ENCODE data around the gene LIPA. TPM values are rescaled to one million over a fixed set of nuclear protein-coding genes. Genes with fewer than 3 reads are reported as not detected.

Gene LIPA
- 46.7 and 60.7 TPM in 2 replicates for total RNA-seq

DNA sequence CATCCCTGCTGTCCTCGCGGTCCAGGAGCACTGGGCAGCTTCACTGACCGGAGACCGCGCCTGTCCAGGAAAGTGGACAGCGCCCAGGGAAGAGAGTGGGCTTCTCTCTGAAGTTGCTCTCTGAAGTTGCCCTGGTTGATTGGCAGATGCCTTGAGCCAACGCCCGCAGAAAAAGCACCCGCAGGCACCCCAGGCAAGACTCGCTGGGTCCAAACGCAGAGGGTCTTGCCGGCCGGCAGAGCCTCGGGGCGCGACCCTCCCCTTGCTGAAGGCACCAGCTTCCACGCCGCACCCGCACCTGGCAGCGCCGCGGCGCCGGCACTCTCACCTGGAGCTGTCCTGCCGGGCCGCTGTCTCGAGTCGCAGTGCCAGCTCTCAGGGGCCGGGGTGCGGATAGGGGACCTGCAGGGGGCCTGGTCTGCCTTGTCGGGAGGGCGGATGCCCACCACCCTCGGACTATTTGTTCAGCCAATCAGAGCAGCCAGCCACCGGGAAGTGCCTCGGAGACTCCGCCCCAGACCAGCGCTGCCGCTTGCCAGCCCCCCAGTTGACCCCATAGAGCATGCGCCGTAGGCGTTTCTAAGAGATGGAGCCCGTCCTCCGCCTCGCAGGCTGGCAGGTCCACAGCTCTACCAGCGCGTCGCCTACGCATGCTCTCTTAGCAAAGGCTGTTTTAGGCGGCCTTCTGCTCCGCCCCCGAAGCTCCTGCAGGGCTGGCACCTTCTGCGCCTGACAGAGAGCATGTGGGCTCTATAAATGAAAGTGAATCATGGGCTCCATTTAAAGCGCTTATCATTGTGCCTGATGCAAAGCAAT, at the start of gene LIPA:
TSS of gene LIPA (minus strand) at position 367 of the 816 bp plus-strand sequence. CDS start 4,127 bp downstream, outside the sequence.
- Histone ChIP-seq H3K27me3 (ENCODE audit: insufficient read depth, low read length) (no peaks in the 10 kb centered on the region), H3K79me2 (ENCODE audit: insufficient read depth, low read length) (peaks cover 20% of the 10 kb centered on the region), H2AFZ (ENCODE audit: low read length) (peak within 1 kb of the TSS; percentile 96), H3K4me2 (ENCODE audit: insufficient read depth, low read length) (peak within 1 kb of the TSS; percentile 91), H3K9me3 (ENCODE audit: low read depth, low read length) (no peaks in the 10 kb centered on the region), H3K4me3 (ENCODE audit: insufficient read depth, low read length) (peak within 1 kb of the TSS; percentile 93), H3K4me1 (ENCODE audit: insufficient read depth, low read length) (peaks cover 11% of the 10 kb centered on the region), H3K36me3 (ENCODE audit: insufficient read depth, low read length) (no peaks in the 10 kb centered on the region), H3K27ac (ENCODE audit: low read depth, low read length) (peak within 1 kb of the TSS; percentile 7), H4K20me1 (ENCODE audit: insufficient read depth, low read length) (no peaks in the 10 kb centered on the region)
- DNase-seq (ENCODE audit: insufficient read length, low spot score, missing footprints): peak; percentile 96
- TF ChIP-seq, protein P1, sequence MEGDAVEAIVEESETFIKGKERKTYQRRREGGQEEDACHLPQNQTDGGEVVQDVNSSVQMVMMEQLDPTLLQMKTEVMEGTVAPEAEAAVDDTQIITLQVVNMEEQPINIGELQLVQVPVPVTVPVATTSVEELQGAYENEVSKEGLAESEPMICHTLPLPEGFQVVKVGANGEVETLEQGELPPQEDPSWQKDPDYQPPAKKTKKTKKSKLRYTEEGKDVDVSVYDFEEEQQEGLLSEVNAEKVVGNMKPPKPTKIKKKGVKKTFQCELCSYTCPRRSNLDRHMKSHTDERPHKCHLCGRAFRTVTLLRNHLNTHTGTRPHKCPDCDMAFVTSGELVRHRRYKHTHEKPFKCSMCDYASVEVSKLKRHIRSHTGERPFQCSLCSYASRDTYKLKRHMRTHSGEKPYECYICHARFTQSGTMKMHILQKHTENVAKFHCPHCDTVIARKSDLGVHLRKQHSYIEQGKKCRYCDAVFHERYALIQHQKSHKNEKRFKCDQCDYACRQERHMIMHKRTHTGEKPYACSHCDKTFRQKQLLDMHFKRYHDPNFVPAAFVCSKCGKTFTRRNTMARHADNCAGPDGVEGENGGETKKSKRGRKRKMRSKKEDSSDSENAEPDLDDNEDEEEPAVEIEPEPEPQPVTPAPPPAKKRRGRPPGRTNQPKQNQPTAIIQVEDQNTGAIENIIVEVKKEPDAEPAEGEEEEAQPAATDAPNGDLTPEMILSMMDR (IDR thresholded peaks at IDR 0.05; ENCODE audit: extremely low read depth, low read depth, low read length): no peak

DNA sequence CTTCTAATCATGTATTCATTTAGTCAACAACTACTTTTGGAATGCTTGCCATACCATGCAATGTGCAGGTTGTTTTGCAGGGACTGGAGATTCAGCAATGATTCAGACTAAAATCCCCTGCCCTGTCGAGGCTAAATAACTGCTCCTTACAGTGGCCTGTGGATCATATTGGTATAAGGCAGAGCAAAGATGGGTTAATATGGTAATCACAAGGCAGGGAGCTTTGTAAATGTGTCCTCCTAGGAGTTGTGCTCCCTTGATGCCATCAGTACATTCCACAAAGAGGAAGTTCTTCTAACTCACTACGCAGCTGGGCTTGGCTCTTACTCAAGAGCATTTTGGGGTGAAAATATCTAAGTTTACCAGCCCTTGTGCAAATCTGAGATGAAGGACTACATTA, 49.7 kb upstream of the LIPA start:
- Histone ChIP-seq H3K36me3 (ENCODE audit: insufficient read depth, low read length) (no peaks in the 10 kb centered on the region), H3K4me2 (ENCODE audit: insufficient read depth, low read length) (peak overlapping the region; percentile 90), H3K79me2 (ENCODE audit: insufficient read depth, low read length) (peaks cover 2% of the 10 kb centered on the region), H4K20me1 (ENCODE audit: insufficient read depth, low read length) (no peaks in the 10 kb centered on the region), H3K27ac (ENCODE audit: low read depth, low read length) (peak overlapping the region; percentile 89), H3K4me3 (ENCODE audit: insufficient read depth, low read length) (peak overlapping the region; percentile 67), H3K9me3 (ENCODE audit: low read depth, low read length) (no peaks in the 10 kb centered on the region), H3K27me3 (ENCODE audit: insufficient read depth, low read length) (no peaks in the 10 kb centered on the region), H3K4me1 (ENCODE audit: insufficient read depth, low read length) (peaks cover 23% of the 10 kb centered on the region), H2AFZ (ENCODE audit: low read length) (peak overlapping the region; percentile 92)
- DNase-seq (ENCODE audit: insufficient read length, low spot score, missing footprints): peak; percentile 19
- TF ChIP-seq, protein P1 (IDR thresholded peaks at IDR 0.05; ENCODE audit: extremely low read depth, low read depth, low read length): no peak

DNA sequence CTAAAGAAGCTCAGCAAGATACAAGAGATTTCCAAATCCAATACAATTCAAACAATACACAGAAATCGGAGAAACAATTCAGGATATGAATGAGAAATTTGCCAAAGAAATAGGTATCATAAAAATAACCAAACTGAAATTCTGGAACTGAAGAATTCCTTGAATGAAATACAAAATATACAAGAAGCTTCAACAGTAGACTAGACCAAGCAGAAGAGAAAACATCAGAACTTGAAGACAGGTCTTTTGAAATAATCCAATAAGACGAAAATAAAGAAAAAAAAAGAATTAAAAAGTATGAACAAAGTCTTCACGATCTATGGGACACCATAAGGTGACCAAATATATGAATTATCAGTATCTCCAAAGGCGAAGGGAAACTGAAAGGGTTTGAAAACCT, 47.5 kb upstream of the LIPA start:
- H2AFZ ChIP-seq (ENCODE audit: low read length): no peak overlapping the region
- H4K20me1 ChIP-seq (ENCODE audit: insufficient read depth, low read length): no peaks in the 10 kb centered on the region
- no peaks in the 10 kb centered on the region for H3K9me3 ChIP-seq (ENCODE audit: low read depth, low read length)
- no peak for DNase-seq (ENCODE audit: insufficient read length, low spot score, missing footprints)
- no peak overlapping the region for H3K4me3 ChIP-seq (ENCODE audit: insufficient read depth, low read length)
- no peaks in the 10 kb centered on the region for H3K27me3 ChIP-seq (ENCODE audit: insufficient read depth, low read length)
- H3K4me1 ChIP-seq (ENCODE audit: insufficient read depth, low read length): peaks cover 35% of the 10 kb centered on the region
- TF ChIP-seq, protein P1 (IDR thresholded peaks at IDR 0.05; ENCODE audit: extremely low read depth, low read depth, low read length): no peak
- no peak overlapping the region for H3K27ac ChIP-seq (ENCODE audit: low read depth, low read length)
- peaks cover 2% of the 10 kb centered on the region for H3K79me2 ChIP-seq (ENCODE audit: insufficient read depth, low read length)
- no peaks in the 10 kb centered on the region for H3K36me3 ChIP-seq (ENCODE audit: insufficient read depth, low read length)
- H3K4me2 ChIP-seq (ENCODE audit: insufficient read depth, low read length): no peak overlapping the region

DNA sequence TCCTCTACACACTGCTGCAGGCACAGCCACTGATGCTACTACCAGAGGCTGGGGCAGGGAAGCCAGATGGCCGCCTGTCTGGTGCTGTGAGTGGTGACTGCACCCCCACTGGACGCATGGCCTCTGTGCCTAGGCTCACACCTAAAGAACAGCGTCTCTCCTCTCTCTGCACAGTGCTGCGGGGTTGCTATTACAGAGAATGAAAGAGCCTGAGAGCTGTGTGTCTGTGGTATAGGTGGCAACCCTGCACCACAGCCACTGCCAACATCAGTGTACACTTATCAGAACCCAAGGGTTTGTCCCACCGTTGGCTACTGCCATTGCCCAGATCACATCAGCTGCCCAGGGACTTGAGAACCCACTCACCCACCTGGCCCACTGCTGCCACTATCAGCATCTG, 46.2 kb upstream of the LIPA start:
- H3K27me3 ChIP-seq (ENCODE audit: insufficient read depth, low read length): no peaks in the 10 kb centered on the region
- peaks cover 33% of the 10 kb centered on the region for H3K4me1 ChIP-seq (ENCODE audit: insufficient read depth, low read length)
- no peak overlapping the region for H3K4me2 ChIP-seq (ENCODE audit: insufficient read depth, low read length)
- H3K9me3 ChIP-seq (ENCODE audit: low read depth, low read length): no peaks in the 10 kb centered on the region
- TF ChIP-seq, protein P1 (IDR thresholded peaks at IDR 0.05; ENCODE audit: extremely low read depth, low read depth, low read length): no peak
- H3K27ac ChIP-seq (ENCODE audit: low read depth, low read length): no peak overlapping the region
- H3K79me2 ChIP-seq (ENCODE audit: insufficient read depth, low read length): no peaks in the 10 kb centered on the region
- no peak overlapping the region for H3K4me3 ChIP-seq (ENCODE audit: insufficient read depth, low read length)
- H3K36me3 ChIP-seq (ENCODE audit: insufficient read depth, low read length): no peaks in the 10 kb centered on the region
- no peaks in the 10 kb centered on the region for H4K20me1 ChIP-seq (ENCODE audit: insufficient read depth, low read length)
- DNase-seq (ENCODE audit: insufficient read length, low spot score, missing footprints): no peak
- H2AFZ ChIP-seq (ENCODE audit: low read length): no peak overlapping the region

Data from osteoblast (primary cell).